HG03469 (cell line): ENCODE measurements around the gene POLR3H.

Source experiments
- ATAC-seq: cut with Tn5 transposase; IDR thresholded peaks from one replicate; pipeline ENCODE4 v1.9.1; 2021; ENCODE audit warnings: mild to moderate bottlenecking, moderate library complexity, moderate number of reproducible peaks; ENCODE audit not compliant: unreplicated experiment

POLR3H gene

DNA sequence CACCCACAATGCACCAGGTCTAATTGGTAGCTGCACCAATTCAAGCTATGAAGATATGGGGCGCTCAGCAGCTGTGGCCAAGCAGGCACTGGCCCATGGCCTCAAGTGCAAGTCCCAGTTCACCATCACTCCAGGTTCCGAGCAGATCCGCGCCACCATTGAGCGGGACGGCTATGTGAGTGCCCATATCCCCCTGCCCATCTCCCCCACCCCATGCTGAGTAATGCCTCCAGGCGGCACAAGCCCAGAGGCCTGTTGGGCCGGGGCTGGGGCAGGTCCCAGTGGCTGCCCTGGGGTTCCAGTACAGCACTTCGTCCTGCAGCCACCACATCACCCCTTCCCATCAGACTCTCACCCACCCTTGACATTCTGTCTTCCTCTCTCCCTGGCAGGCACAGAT is 21.5 kb downstream of the POLR3H start:
- ATAC-seq, result no peak

DNA sequence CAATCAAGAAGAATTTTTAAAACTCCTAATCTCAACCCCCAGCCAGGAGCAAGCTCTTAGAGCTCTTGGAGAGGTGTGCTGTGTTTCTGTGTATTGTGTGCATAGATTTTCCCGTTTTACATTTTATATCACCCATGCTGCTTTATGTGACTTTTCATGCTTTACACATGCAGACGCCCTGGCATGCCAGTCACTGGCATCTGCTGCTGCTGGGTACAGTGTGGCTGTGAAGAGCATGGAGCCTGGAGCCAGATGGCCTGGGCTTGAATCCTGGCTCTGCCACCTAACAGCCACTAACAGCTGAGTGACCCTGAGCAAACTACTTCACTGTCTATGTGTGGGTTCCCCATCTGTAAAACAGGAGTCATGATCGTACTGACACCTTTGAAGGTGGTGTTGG is 23.1 kb downstream of the POLR3H start:
- no peak for ATAC-seq

DNA sequence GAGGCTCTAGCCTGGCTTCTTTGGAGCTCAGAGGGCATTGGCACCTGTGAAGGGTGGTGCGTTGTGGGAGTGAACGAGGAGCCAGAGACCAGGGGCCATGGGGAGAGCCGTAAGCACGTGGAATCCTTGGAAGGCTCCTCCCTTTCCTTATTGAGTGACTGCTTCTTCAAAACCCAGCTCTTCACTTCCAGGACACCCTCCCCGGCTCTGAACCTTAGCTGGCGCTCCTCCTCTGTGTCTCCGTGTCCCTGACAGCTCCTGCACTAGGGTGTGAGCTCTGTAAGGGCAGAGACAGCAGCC is 26.3 kb downstream of the POLR3H start:
- no peak for ATAC-seq

DNA sequence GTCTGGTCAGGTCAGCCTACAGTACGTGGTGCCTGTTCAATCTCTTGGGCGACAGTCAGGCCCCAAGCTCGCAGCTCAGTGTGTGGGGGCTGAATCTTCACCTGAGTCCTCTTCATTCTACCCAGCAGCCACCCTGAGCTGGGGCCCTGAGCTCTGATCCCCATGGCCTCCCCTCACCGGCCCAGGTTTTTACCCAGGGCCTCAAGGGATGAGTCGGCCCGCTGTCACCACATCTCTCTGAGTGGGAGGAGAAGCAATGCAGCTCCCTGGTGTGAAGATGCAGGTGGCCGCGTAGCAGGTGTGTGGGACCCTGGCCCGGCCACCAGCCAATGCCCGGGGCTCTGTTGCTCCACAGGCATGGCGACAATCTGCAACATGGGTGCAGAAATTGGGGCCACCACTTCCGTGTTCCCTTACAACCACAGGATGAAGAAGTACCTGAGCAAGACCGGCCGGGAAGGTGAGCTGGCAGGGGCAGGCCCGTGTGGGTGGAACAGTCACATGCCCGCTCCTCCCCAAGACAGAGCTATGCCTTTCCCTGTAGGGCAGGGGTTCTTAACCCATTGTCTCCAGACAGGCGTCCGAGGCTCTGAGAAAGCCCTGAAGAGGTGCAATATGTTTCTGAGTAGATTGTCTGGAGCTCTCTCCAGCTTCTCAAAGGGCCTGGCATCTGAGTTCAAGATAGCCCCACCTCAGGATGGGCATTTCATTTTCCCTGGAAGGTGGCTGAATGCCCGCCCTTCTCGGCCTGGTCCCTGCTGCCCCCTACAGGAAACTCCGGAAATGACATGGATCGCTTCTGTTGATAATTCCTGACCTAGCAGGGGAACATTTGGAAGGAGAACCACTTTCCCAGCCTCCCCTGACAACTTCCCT is 26.9 kb downstream of the POLR3H start:
- no peak for ATAC-seq

DNA sequence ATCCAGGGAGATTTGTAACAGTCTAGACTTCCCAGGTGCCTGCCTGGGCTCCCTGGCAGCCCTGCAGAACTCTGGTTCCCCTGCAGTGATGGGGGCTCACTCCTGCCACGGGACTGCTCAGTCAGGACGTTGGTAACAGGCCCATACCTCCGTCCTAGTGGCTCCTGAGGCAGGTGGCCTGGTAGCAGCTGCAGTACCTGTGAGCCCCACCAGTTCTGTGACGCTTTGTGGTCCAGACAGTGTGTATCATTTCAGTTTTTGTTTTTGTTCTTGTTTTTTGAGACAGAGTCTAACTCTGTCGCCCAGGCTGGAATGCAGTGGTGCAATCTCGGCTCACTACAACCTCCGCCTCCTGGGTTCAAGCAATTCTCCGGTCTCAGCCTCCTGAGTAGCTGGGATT is 27.8 kb downstream of the POLR3H start:
- no peak for ATAC-seq

DNA sequence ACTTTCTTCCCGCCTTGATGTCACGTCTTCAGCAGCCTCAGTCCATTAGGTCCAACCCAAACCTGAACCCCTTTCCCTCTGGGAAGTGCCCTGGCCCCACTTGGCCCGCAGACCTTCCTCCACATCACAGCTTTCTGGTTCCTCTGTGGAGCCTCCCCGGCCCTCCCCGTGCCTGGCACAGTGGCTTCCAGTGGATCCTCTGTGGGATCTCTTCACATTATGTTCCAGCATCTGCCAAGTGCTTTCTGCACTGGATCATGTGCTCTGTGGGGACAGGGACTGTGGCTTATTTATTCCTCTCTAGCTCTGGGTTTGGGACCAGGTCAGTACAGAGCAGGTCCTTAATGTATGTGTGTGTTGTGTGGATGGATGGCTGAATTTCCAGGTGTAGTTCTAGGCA is 30.9 kb downstream of the POLR3H start:
- no peak for ATAC-seq

DNA sequence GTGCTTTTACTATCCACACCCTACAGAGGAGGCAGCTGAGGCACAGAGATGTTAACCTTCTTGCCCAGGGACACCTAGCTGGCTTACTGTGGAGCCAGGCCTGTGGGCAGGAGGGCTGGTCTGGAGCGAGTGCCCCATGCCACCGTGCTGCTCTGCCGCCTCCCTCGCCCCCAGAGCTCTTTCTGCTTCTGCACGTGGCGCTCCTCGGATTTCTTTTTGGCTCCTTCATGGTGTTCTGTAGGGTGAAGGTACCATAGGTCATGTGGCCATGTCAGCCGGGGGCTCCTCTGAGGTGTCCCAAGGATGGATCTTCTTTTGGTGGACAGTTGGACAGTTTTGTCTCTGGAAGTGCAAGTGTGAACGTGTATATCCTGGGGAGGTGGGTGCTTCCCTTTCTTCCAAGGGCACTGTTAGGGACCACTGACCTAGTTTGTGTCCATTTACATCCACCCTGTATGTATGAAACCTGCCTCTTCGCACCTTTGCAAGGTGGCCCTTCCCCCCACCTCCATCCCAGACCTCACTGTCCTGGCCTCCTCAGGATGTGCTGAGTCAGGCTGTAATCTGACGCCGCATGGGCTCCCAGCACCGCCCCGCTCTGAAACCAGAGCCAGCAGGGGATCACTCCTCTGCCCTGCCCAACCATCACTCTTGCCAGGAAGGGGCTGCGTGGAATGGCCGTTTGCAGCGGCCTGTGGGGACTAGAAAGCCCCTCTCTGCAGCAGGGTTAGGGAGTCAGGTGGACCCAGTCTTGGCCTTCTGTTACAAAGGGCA is 31.7 kb downstream of the POLR3H start:
- no peak for ATAC-seq

DNA sequence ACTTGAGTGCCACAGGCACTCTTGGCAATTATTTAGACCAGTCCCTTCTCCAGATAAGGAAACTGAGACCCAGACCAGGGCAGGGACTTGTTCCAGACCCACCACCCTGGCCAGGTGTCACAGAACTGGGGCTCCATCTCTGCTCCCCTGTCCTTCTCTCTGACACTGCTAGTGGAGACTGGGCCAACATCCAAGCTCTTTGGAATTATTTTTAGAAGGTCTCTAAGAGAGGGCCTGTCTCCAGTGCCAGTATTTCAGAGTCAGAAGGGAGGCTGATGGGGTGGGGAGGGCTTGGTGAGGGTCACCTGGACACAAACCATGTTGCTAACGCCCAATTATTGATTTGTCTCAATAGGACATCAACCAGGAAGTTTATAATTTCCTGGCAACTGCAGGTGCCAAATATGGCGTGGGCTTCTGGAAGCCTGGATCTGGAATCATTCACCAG is 32.7 kb downstream of the POLR3H start:
- no peak for ATAC-seq

DNA sequence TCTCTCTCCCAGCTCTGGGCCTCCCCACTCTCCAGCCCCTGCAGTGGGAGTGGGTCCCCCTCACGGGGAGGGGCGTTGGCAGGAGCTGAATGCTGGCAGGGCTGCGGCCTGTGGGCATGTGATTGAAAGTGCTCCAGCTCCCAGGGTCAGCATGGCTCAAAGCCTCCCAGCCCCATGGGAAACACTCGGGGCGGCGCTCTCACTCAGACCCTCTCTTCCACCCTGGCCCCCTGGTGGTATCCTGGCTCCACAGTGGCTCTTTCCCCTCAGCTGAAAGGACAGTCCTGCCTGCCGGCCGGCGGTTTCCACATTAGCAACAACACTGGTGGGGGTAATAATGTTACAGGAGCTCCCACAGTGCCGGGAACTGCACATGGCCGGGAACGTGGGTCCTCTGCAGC is 35.5 kb downstream of the POLR3H start:
- ATAC-seq, result no peak

DNA sequence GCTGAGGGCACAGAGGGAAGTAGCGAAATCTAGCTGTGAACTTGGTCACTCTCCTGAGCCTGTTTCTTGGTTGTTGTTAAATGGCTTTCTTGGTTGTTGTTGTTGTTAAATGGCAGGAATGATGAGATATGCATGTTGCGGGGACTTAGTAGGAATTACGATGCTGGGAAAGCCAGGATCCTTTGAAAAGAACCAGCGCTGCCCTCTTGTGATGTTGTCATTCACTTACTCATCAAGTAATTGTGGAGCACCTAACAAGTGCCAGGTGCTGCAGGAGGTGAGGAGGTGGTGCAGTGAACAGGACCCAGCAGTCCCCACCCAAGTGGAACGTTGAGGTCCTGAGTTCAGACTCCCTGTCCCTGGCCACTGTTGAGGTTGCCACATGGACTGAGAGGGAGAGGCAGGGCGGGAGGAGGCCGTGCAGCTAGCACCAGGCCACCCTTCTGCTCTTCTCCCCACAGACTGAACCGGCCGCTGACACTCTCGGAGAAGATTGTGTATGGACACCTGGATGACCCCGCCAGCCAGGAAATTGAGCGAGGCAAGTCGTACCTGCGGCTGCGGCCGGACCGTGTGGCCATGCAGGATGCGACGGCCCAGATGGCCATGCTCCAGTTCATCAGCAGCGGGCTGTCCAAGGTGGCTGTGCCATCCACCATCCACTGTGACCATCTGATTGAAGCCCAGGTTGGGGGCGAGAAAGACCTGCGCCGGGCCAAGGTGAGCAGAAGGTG is 36.8 kb downstream of the POLR3H start:
- ATAC-seq, result no peak

DNA sequence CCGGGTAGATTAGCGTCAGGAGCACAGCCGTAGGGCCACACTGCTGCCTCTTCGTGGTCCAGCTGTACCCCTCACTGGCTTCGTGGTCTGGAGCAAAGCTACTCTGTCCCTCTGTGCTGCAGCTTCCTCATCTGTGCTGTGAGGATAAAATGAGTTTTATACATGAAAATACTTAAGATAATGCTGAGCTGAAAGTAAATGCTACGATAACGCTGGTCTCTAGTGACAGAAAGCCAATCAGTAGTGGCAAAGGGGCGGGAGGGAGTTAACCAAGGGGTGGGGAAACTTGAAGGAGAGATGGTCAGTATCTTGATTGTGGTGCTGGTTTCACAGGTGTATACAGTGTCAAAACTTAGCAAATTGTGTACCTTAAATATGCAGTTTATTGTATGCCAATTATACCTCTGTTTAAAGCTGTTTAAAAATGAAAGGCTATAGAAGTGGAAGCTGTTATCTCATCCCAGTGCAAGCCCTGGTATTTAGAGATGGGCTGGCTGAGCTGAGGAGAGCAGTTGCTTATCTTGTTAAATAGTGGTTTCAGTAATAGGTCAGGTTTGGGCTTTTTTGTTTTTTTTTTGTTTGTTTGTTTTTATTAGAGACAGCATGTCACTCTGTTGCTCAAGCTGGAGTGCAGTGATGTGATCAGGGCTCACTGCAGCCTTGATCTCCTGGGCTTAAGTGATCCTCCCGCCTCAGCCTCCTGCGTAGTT is 38.6 kb downstream of the POLR3H start:
- ATAC-seq, result no peak

DNA sequence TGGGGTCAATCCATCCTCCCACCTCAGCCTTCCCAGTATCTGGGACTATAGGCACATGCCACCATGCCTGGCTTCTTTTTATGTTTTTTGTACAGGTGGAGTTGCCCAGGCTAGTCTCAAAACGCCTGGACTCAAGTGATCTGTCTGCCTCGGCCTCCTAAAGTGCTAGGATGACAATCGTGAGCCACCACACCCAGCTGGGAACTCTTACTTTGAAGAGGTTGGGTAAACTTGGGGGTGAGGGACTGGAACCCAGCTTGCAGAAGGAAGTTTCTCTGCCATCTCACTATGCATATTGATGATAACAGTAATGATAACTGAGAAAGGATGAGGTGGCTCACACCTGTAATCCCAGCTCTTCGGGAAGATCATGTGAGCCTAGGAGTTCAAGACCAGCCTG is 39.5 kb downstream of the POLR3H start:
- ATAC-seq, result no peak

DNA sequence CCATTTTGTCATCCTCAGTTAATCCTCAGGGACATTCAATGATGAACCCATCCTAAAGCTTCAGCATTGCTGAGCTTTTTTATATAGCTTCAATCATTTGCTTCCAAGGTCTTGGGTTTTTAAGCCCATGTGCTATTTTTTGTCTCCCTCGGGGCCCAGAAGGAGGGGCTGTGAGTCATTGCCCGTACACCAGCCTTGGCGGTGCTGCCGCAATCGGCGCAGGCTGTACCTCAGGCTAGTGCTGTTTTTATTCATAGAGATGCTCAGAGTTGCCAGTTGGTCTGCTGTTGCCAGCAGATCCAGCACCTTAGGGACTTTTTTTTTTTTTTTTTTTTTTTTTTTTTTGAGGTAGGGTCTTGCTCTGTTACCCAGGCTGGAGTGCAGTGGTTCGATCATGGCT is 39.9 kb downstream of the POLR3H start:
- no peak for ATAC-seq

DNA sequence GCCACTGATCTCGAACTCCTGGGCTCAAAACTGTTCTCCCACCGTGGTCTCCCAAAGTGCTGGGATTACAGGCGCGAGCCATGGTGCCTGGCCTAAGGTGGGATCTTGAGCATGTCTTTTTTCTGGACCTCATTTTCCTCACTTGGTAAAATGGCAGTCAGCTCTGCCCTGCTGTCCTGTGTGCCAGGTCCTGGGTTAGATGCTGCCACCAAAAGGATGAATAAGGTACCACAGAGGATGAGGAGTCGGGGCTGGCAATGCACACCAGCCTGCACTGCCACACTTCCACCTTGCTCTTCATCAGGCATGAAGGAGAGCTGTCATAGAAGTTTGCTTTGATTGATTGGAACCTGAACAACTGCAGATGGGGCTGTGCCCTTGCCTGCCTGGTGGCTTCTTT is 43.1 kb downstream of the POLR3H start:
- no peak for ATAC-seq

DNA sequence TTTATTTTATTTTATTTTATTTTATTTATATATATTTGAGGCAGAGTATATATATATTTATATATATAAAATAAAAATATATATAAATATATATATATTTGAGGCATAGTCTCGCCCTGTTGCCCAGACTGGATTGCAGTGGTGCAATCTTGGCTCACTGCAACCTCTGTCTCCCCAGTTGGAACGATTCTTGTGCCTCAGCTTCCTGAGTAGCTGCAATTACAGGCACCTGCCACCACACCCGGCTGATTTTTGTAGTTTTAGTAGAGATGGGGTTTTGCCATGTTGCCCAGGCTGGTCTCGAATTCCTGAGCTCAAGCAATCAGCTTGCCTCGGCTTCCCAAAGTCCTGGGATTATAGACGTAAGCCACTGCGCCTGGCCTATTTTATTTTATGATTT is 44.0 kb downstream of the POLR3H start:
- no peak for ATAC-seq

DNA sequence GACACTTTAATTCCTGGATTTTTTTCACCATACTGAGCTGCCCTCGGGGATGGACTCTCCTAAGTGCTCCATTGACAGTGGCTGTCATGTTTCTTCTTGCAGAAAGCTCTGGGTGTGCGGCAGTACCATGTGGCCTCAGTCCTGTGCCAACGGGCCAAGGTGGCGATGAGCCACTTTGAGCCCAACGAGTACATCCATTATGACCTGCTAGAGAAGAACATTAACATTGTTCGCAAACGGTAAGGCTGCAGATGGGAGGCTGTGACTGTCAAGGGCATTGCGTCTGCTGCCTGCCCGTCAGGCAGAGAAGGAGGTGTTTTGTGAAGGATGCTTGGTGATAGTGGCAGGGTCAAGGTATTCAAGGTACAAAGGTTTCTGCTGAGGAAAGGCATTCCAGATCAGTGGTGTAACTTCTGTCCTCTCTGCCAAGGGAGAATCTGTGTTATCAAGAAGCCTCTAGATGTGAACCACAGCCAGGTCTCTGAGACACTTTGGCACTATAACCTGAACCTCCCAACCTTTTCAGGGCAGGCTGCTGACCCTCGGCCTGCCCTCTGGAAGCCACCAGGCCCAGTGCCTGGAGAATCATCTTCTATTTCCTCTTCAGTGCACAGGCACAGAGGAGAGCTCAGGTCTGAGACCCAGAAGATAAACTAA is 44.5 kb downstream of the POLR3H start:
- ATAC-seq, result no peak

DNA sequence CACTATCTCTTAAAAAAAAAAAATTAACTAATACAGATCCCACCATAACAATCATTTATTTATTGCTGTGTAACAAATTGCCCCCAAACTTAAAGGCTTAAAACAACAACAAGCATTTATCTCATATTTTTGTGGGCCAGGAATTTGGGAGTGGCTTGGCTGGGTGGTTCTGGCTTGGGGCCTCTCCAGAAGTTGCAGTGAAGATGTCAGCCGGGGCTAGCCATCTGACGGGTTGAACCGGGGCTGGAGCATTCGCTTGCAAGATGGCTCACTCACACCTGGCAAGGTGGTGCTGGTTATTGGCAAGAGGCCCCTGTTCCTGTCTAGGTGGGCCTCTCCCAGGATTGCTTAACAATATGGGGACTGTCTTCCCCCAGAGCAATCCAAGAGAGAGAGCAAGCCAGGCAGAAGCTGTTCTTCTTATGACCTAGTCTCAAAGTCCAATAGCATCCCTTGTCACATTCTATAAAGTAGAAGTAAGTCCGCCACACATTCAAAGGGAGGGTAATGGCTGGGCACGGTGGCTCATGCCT is 45.9 kb downstream of the POLR3H start:
- ATAC-seq, result no peak

DNA sequence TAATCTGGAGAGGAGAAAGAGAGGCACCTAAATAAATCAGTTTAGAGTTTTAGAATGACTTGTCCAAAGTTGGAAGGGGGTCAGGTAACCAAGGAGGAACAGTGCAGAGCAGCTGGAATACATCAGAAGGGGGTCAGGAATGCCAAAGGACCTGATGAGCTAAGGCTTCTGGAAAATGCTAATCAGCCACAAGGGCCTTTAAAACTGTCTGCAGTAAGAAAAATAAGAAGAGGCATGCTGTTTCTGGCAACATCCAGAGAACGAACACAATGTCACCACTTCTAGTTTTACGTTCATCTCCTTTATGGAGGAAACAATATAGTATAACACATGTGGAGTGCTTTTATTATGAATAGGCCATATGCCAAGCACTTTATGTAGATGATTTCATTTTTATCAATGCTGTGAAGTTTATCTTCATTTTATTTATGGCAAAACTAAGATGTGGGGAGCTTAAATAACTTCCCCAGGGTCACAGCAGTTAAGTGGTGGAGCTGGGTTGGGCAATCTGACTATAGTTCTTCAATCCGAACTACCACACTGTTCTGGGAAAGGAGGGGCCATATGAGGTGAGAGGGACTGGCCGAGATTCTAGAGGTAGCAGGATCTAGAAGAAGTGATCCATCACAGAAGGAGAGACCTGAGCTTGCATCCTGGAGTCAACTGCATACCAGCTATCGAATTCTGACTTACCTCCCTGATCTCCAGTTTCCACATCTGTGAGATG is 52.7 kb downstream of the POLR3H start:
- no peak for ATAC-seq

DNA sequence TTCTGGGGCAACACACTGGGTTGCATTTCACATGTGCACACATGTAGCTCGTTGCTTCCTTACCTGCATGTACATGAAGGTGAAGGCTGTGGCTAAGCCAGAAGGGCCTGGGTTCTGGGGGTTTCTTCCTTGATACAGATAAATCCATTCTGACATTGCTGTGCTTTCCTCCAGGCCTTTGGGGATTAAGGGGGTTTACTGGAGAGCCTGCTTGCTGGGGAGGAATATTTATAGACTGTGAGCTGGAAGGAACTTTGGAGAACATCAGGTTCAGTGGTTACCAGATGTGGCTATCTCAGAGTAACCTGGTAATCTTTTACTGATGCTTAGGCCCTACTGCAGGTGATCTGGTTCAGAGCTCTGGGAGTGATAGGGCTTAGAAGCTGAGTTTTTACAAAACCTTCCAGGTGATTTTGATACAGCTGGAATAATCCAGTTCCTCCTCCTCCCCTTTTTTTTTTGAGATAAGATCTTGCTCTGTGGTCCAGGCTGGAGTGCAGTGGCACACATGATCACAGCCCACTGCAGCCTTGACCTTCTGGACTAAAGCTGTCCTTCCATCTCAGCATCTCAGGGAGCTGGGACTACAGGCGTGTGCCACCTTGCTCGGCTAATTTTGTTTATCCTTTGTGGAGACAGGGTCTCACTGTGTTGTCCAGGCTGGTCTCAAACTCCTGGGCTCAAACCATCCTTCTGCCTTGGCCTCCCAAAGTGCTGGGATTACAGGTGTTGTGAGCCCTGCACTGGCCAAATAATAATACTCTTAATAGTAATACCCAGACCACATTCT is 55.5 kb downstream of the POLR3H start:
- no peak for ATAC-seq
